Suppressor macrophage (primary cell): ENCODE measurements around the gene ULK4.

Experiments
- DNase-seq, 4 experiments: peaks; one replicate each; pipeline ENCODE4 v3.0.0-alpha.2; 2020 to 2022

Gene ULK4

GRCh38 chr3:41247055-41248004 lies 714.6 kb downstream of the ULK4 start:
- DNase-seq = no peak

GRCh38 chr3:41244620-41245336 lies 717.1 kb downstream of the ULK4 start:
- DNase-seq = peak in 1 of 4 experiments; percentile 21

GRCh38 chr3:41243183-41243582 lies 718.7 kb downstream of the ULK4 start:
- no peak for DNase-seq

GRCh38 chr3:41241800-41242571 lies 719.9 kb downstream of the ULK4 start:
- DNase-seq = no peak

- DNase-seq = no peak
Measured at GRCh38 chr3:41241161-41241560, 720.7 kb downstream of the ULK4 start.

GRCh38 chr3:41239587-41239986 lies 722.3 kb downstream of the ULK4 start:
- DNase-seq = no peak

GRCh38 chr3:41237907-41238306 lies 724.0 kb downstream of the ULK4 start:
- DNase-seq = no peak

- DNase-seq = no peak
Measured at GRCh38 chr3:41236228-41236627, 725.7 kb downstream of the ULK4 start.

GRCh38 chr3:41234823-41235721 lies 726.8 kb downstream of the ULK4 start:
- no peak for DNase-seq

- DNase-seq = no peak
Measured at GRCh38 chr3:41224120-41224806, 737.6 kb downstream of the ULK4 start.

GRCh38 chr3:41223691-41224090 lies 738.2 kb downstream of the ULK4 start:
- DNase-seq = no peak

GRCh38 chr3:41223078-41223477 lies 738.8 kb downstream of the ULK4 start:
- DNase-seq = no peak

- no peak for DNase-seq
Measured at GRCh38 chr3:41222501-41222900, 739.4 kb downstream of the ULK4 start.

- peak in 1 of 4 experiments; percentile 22 for DNase-seq
Measured at GRCh38 chr3:41222012-41222411, 739.9 kb downstream of the ULK4 start.

- no peak for DNase-seq
Measured at GRCh38 chr3:41220906-41221677, 740.8 kb downstream of the ULK4 start.

GRCh38 chr3:41219424-41219823 lies 742.5 kb downstream of the ULK4 start:
- no peak for DNase-seq

GRCh38 chr3:41216993-41217392 lies 744.9 kb downstream of the ULK4 start:
- DNase-seq = peak in 1 of 4 experiments; percentile 20

- DNase-seq = no peak
Measured at GRCh38 chr3:41216422-41216821, 745.5 kb downstream of the ULK4 start.

GRCh38 chr3:41213588-41213987 lies 748.3 kb downstream of the ULK4 start:
- no peak for DNase-seq

GRCh38 chr3:41212088-41212487 lies 749.8 kb downstream of the ULK4 start:
- no peak for DNase-seq
